Measurements from ENCODE around the gene KLF9. TPM values are rescaled to one million over a fixed set of nuclear protein-coding genes. Genes with fewer than 3 reads are reported as not detected.

The KLF9 gene
- polyA plus RNA-seq, 1 donor = 2.6 TPM

GRCh38 chr9:70425192-70425591, 10.7 kb upstream of the KLF9 start:
- H3K9me3 ChIP-seq (ENCODE audit: control insufficient read depth, low read depth, low read length) = no peaks in the 10 kb centered on the region
- no CpG with 5 or more reads among the region's 8 CpGs for WGBS (ENCODE audit: insufficient coverage, low lambda C conversion rate)
- H3K4me1 ChIP-seq (ENCODE audit: control insufficient read depth, insufficient read depth, low read length) = peaks cover 8% of the 10 kb centered on the region
- H3K27me3 ChIP-seq (ENCODE audit: control insufficient read depth, insufficient read depth, low read length) = peaks cover 32% of the 10 kb centered on the region
- no peak for DNase-seq
- no peak overlapping the region for H3K4me3 ChIP-seq (ENCODE audit: low read length)
- no peak overlapping the region for H3K27ac ChIP-seq (ENCODE audit: low read length)
- H3K36me3 ChIP-seq (ENCODE audit: control insufficient read depth, insufficient read depth, low read length) = no peaks in the 10 kb centered on the region

GRCh38 chr9:70422371-70423043, 8.1 kb upstream of the KLF9 start:
- Histone ChIP-seq H3K9me3 (ENCODE audit: control insufficient read depth, low read depth, low read length) (no peaks in the 10 kb centered on the region), H3K36me3 (ENCODE audit: control insufficient read depth, insufficient read depth, low read length) (no peaks in the 10 kb centered on the region), H3K4me1 (ENCODE audit: control insufficient read depth, insufficient read depth, low read length) (peaks cover 23% of the 10 kb centered on the region), H3K27me3 (ENCODE audit: control insufficient read depth, insufficient read depth, low read length) (peaks cover 46% of the 10 kb centered on the region), H3K27ac (ENCODE audit: low read length) (no peak overlapping the region), H3K4me3 (ENCODE audit: low read length) (no peak overlapping the region)
- 79% methylated on average over 3 of the region's 6 CpGs for WGBS (ENCODE audit: insufficient coverage, low lambda C conversion rate)
- no peak for DNase-seq

- Histone ChIP-seq H3K36me3 (ENCODE audit: control insufficient read depth, insufficient read depth, low read length) (no peaks in the 10 kb centered on the region), H3K27me3 (ENCODE audit: control insufficient read depth, insufficient read depth, low read length) (peaks cover 51% of the 10 kb centered on the region), H3K27ac (ENCODE audit: low read length) (no peak overlapping the region), H3K4me1 (ENCODE audit: control insufficient read depth, insufficient read depth, low read length) (peaks cover 23% of the 10 kb centered on the region), H3K9me3 (ENCODE audit: control insufficient read depth, low read depth, low read length) (no peaks in the 10 kb centered on the region), H3K4me3 (ENCODE audit: low read length) (no peak overlapping the region)
- DNase-seq = no peak
- WGBS (ENCODE audit: insufficient coverage, low lambda C conversion rate) = 33% methylated on average over 1 of the region's 9 CpGs
These were observed 7.1 kb upstream of the KLF9 start for GRCh38 chr9:70421272-70422180.

GRCh38 chr9:70420441-70421271, 6.2 kb upstream of the KLF9 start:
- DNase-seq = peak; percentile 67 to 76
- WGBS (ENCODE audit: insufficient coverage, low lambda C conversion rate) = no CpG with 5 or more reads among the region's 32 CpGs
- H3K27ac ChIP-seq (ENCODE audit: low read length) = peak overlapping the region; percentile 74
- peaks cover 23% of the 10 kb centered on the region for H3K4me1 ChIP-seq (ENCODE audit: control insufficient read depth, insufficient read depth, low read length)
- peaks cover 53% of the 10 kb centered on the region for H3K27me3 ChIP-seq (ENCODE audit: control insufficient read depth, insufficient read depth, low read length)
- no peaks in the 10 kb centered on the region for H3K36me3 ChIP-seq (ENCODE audit: control insufficient read depth, insufficient read depth, low read length)
- H3K4me3 ChIP-seq (ENCODE audit: low read length) = peak overlapping the region; percentile 52
- no peaks in the 10 kb centered on the region for H3K9me3 ChIP-seq (ENCODE audit: control insufficient read depth, low read depth, low read length)

- H3K4me3 ChIP-seq (ENCODE audit: low read length) = peak overlapping the region; percentile 52
- DNase-seq = peak; percentile 69 to 77
- H3K36me3 ChIP-seq (ENCODE audit: control insufficient read depth, insufficient read depth, low read length) = no peaks in the 10 kb centered on the region
- H3K27ac ChIP-seq (ENCODE audit: low read length) = peak overlapping the region; percentile 74
- 0% methylated on average over 1 of the region's 60 CpGs for WGBS (ENCODE audit: insufficient coverage, low lambda C conversion rate)
- H3K4me1 ChIP-seq (ENCODE audit: control insufficient read depth, insufficient read depth, low read length) = peaks cover 23% of the 10 kb centered on the region
- no peaks in the 10 kb centered on the region for H3K9me3 ChIP-seq (ENCODE audit: control insufficient read depth, low read depth, low read length)
- peaks cover 61% of the 10 kb centered on the region for H3K27me3 ChIP-seq (ENCODE audit: control insufficient read depth, insufficient read depth, low read length)
These were observed 5.3 kb upstream of the KLF9 start for GRCh38 chr9:70419556-70420440.

- H3K4me3 ChIP-seq (ENCODE audit: low read length) = peak overlapping the region; percentile 47
- peaks cover 23% of the 10 kb centered on the region for H3K4me1 ChIP-seq (ENCODE audit: control insufficient read depth, insufficient read depth, low read length)
- DNase-seq = peak; percentile 80 to 90
- no peaks in the 10 kb centered on the region for H3K9me3 ChIP-seq (ENCODE audit: control insufficient read depth, low read depth, low read length)
- peaks cover 66% of the 10 kb centered on the region for H3K27me3 ChIP-seq (ENCODE audit: control insufficient read depth, insufficient read depth, low read length)
- no peaks in the 10 kb centered on the region for H3K36me3 ChIP-seq (ENCODE audit: control insufficient read depth, insufficient read depth, low read length)
- no CpG with 5 or more reads among the region's 65 CpGs for WGBS (ENCODE audit: insufficient coverage, low lambda C conversion rate)
- H3K27ac ChIP-seq (ENCODE audit: low read length) = peak overlapping the region; percentile 74
These were observed 4.5 kb upstream of the KLF9 start for GRCh38 chr9:70418822-70419555.

GRCh38 chr9:70415476-70415875, 1.0 kb upstream of the KLF9 start:
- no peak for DNase-seq
- Histone ChIP-seq H3K36me3 (ENCODE audit: control insufficient read depth, insufficient read depth, low read length) (no peaks in the 10 kb centered on the region), H3K4me1 (ENCODE audit: control insufficient read depth, insufficient read depth, low read length) (peaks cover 24% of the 10 kb centered on the region), H3K9me3 (ENCODE audit: control insufficient read depth, low read depth, low read length) (no peaks in the 10 kb centered on the region), H3K4me3 (ENCODE audit: low read length) (no peak overlapping the region), H3K27me3 (ENCODE audit: control insufficient read depth, insufficient read depth, low read length) (peaks cover 69% of the 10 kb centered on the region), H3K27ac (ENCODE audit: low read length) (no peak overlapping the region)
- WGBS (ENCODE audit: insufficient coverage, low lambda C conversion rate) = no CpG with 5 or more reads among the region's 5 CpGs

- H3K9me3 ChIP-seq (ENCODE audit: control insufficient read depth, low read depth, low read length) = no peaks in the 10 kb centered on the region
- H3K27ac ChIP-seq (ENCODE audit: low read length) = no peak overlapping the region
- DNase-seq = no peak
- 35% methylated on average over 2 of the region's 2 CpGs for whole genome bisulfite sequencing (ENCODE audit: insufficient coverage, low lambda C conversion rate)
- peaks cover 21% of the 10 kb centered on the region for H3K4me1 ChIP-seq (ENCODE audit: control insufficient read depth, insufficient read depth, low read length)
- no peaks in the 10 kb centered on the region for H3K36me3 ChIP-seq (ENCODE audit: control insufficient read depth, insufficient read depth, low read length)
- no peak overlapping the region for H3K4me3 ChIP-seq (ENCODE audit: low read length)
- H3K27me3 ChIP-seq (ENCODE audit: control insufficient read depth, insufficient read depth, low read length) = peaks cover 70% of the 10 kb centered on the region
These were observed 584 bp upstream of the KLF9 start for GRCh38 chr9:70415041-70415440.

GRCh38 chr9:70413464-70413798, 1.0 kb downstream of the KLF9 start:
- Histone ChIP-seq H3K27me3 (ENCODE audit: control insufficient read depth, insufficient read depth, low read length) (peaks cover 67% of the 10 kb centered on the region), H3K9me3 (ENCODE audit: control insufficient read depth, low read depth, low read length) (no peaks in the 10 kb centered on the region), H3K4me1 (ENCODE audit: control insufficient read depth, insufficient read depth, low read length) (peaks cover 11% of the 10 kb centered on the region), H3K4me3 (ENCODE audit: low read length) (peak overlapping the region; percentile 57), H3K36me3 (ENCODE audit: control insufficient read depth, insufficient read depth, low read length) (no peaks in the 10 kb centered on the region), H3K27ac (ENCODE audit: low read length) (peak overlapping the region; percentile 81)
- DNase-seq = peak; percentile 39 to 58
- WGBS (ENCODE audit: insufficient coverage, low lambda C conversion rate) = no CpG with 5 or more reads among the region's 53 CpGs
